ENCODE data around the gene C3AR1.

DNA sequence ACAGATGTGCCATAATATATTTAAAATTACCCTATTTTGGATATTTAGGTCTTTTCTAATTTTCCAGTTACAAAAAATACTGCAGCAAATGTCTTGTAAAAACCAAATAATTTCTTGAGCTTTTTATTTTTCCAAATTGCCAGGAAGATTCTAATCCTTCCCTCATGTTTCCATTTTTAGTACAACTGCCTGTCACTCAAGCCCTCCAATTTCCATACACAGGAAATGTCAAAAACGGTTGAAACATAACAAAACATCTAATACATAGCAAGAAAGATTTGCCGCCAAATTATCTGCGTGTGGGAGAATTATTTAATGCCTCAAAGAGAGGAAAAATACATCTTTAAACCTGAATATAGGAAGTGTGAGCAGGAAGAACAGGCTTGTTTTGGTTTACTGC, 36.0 kb downstream of the C3AR1 start:
- no peak for TF ChIP-seq POLR2AphosphoS5 (IDR thresholded peaks at IDR 0.05; ENCODE audit: borderline replicate concordance, low read depth, low read length)
- no peak for TF ChIP-seq EZH2 (IDR thresholded peaks at IDR 0.05)
- no peak for TF ChIP-seq FOXP2 (optimal IDR thresholded peaks at IDR 0.05; ENCODE audit: control extremely low read depth, extremely low read length, insufficient read depth)

Measured in SK-N-MC (cell line).